ENCODE data around the gene OSBPL1A.

OSBPL1A gene

GRCh38 chr18:24265502-24266064, 132.0 kb downstream of the OSBPL1A start:
- no peak for DNase-seq

DNA sequence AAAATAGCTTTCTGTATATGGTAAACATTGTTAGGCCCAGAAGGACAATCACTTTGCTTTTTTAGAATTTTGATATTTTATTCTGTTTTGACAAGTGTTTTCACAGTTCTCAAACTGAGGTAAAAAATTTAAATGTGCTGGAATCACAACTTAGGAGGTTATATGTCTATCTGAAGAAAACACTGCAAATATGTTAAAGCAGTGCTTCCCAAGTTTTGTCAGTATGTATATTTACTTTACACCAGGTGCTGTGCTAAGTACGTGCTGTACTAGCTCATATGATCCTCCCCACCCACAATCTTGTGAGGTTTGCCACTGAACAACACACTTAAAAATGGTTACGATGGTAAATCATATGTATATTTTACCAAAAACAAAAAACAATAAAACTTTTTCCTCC, 134.6 kb downstream of the OSBPL1A start:
- no peak for DNase-seq

DNA sequence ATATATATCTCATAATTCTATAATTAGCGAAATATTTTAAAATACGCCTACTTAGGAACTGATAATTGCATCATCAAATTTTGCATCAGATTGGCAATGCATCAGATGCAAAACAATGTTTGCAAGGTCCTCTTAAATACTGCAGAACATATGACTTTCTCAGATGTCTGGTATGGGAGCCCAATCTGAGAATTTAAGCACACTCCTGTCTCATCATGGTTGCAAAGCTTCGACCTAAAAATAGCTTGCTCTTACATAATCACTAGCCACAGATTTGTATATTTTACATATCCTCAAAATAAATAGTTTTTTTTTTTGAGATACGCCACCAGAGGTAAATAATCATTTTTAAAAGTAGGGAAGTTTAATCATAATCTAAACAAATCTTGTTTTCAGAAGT, 135.5 kb downstream of the OSBPL1A start:
- no peak for DNase-seq

DNA sequence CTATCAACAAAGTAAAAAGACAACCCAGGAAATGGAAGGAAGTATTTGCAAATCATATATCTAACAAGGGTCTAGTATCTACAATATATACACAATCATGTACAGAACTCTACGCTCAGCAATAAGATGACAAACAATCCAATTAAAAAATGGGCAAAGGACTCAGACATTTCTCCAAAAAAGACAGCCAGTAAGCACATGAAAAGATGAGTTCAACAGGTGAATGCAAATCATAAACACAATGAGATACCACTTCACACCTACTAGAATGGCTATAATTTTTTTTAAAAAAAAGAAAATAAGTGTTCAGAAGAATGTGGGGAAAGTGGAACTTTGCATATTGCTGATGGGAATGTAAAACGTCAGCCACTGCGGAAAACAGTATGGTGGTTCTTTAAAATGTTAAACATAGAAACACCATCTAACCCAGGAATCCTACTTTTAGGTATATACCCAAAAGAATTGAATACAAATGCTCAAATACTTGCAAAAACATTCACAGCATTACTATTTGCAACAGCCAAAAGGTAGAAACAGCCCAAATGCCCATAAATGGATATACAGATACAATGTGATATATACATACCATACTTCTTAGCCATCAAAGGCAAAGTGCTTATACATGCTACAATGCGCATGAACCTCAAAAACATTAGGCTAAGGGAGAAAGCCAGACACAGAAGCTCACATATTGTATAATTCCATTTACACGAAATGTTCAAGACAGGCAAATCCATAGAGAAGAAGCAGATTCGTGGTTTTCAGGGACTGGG, 137.6 kb downstream of the OSBPL1A start:
- no peak for DNase-seq

DNA sequence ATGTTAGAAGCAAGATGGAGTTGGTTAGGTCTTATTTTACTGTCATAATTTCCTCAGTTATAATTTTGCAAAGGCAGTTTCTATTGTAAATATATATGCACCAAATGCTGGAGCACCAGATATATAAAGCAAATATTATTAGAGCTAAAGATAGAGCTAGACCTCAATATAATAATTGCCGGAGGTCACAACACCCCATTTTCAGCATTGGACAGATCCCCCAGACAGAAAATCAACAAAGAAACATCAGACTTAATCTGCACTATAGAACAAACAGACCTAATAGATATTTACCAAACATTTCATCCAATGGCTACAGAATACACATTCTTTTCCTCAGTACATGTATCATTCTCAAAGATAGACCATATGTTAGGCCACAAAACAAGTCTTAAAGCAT, 143.6 kb downstream of the OSBPL1A start:
- DNase-seq = no peak

- DNase-seq = no peak
These were observed 147.9 kb downstream of the OSBPL1A start for GRCh38 chr18:24249716-24250115.

DNA sequence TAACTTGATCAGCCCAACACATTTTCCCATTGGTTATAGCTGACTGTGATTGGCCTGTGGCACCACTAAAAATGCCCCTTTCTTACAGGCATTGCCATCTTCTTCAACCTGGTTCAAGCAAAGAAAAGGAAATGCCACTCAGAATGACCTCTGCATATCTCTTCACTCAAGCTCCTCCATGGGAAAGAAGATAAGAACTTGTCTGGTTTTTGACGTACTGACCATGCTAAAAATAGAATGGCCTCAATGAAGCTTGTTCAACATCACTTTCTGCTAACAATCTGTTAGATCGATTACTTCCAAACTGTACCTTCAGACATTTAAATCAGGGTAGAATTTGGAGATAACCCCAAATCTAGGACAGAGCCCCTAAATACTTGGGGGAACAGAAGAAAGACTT, 149.3 kb downstream of the OSBPL1A start:
- no peak for DNase-seq

DNA sequence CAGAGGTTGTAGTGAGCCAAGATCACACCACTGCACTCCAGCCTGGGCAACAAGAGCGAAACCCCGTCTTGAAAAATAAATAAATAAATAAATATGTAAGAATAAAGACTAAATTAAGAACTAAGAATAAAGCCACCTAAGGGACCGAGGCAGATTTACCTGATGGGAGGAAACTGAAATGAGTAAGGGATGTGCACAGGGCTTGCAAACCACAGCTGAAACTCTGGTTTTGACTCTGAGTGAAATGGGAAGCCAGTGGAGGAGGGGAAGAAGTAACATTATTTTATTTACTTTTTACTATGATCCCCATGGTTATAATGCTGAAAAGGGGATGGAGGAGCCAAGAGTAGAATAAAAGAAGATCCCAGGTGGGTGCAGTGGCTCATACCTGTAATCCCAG, 151.5 kb downstream of the OSBPL1A start:
- DNase-seq = no peak

DNA sequence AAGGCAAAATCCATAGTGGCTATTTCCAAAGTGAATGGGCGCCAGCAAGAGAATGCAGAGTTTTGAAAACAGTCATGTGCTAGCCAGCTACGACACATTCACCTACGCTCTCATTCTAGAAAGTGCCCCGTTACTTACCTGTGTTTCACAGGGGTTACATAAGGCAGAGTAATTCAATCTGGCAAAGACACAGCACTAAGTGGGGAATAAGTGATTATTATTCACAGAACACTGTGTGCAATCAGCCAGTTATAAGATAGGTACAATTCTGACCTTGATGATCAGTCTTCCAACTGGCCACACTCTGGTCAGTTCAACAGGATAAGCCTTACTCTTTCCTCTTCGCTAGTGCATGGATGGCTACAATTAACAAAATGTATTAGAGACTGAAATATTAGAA, 152.9 kb downstream of the OSBPL1A start:
- no peak for DNase-seq

- no peak for DNase-seq
These were observed 153.9 kb downstream of the OSBPL1A start for GRCh38 chr18:24243677-24244076.

- DNase-seq = no peak
These were observed 158.3 kb downstream of the OSBPL1A start for GRCh38 chr18:24239341-24239740.

GRCh38 chr18:24238387-24238786, 159.2 kb downstream of the OSBPL1A start:
- no peak for DNase-seq

DNA sequence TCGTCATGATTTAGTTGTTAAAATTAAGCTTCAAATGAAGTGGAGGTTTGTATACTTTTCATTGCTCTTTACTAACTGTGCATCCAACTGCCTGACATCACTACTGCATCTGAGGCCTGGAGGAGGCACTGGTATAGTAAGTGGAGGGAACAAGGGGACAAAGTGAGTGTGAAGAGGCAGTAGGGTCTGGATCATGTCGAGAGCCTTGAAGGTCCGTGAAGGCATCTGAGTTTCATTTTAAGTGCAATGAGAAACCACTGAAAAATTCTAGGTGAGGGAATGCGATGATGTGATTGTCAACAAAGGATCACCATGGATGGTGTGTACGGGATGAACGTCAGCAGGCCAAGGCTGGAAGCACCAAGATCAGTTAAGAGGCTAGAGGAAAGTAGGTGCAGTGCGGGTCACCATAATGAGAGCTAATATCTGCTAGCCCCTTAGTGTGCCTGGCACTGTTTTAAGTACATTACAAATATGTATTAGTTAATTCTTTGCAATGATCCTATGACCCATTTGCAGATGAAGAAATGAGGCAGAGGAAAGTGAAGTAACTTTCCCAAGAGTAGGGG, 162.7 kb downstream of the OSBPL1A start:
- no peak for DNase-seq

DNA sequence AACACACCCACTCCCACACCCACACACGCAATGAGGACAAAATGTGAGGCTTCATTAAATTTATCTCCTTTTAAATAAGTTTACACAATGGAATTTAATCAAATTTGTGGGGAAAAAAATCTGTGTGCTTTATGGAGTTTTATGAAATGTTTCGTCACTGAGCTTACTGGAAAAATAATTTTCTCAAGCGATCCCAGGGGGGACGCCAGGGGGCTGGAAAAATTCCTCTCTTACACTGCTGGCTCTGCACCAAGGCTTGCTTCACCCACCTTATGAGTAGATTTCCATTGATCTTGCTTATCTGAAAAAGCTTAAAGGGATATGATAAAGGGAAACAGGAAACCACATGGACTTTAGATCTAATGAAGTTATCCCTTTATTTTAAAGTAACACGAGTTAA, 163.3 kb downstream of the OSBPL1A start:
- no peak for DNase-seq

DNA sequence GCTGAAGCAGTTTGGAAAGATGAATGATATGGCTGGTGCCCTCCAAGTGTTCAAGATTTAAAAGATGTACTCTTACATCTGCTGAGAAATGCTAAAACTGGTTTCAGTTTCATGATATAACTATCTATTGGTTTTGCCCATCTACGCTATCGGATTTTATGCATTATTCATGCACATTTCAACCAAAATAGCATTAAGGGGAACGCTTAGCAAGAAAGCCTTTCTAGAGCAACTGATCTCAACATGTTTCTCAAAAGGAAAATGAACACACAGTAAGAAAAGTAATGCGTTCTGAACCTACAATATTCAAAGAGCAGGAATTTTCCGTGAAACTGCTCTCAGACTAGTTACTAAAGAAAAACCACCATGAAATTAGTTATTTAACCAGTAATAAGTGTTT, 164.8 kb downstream of the OSBPL1A start:
- no peak for DNase-seq

DNA sequence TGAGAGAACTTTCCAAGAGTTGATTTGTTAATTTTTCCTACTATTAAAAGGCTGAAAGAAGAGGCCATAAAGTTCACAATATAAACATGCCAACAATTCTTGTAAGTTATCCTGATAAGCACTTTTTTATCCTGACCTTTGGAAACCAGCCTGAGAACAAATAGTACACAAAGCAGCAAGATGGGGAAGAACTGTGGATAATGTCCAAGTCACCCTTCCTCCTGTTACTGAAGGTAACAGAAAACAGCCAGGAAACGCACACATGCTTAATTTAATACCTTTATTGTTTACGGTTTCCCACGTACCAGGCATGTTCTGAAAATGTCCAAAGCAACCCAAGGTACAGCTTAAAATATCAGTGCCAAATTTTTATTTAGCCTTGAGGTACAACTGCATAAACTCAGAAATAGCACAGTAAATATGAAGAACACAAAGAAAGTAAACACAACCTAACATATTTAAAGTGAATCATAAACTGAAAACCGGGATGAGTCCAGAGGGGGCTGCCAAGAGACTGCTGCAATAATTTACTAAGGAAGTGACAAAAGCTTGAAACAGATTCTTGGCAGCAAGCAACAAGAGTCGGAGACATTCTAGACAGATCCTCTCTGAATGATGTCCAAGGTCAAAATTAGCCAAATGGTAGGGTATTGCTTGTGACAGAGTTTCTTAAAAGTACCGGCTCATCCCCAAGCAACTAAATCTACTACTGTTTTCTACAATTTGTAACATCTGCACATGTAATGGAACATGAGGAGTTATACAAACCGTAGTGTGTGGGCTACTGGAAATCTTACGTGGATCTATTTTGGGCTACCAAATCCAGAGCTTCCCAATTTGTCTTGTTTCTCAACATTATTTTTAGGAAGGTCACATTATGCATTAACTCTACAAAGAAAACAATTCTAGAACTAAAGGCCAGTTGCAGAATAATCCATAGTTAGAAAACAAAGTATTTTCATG, 165.6 kb downstream of the OSBPL1A start:
- no peak for DNase-seq

DNA sequence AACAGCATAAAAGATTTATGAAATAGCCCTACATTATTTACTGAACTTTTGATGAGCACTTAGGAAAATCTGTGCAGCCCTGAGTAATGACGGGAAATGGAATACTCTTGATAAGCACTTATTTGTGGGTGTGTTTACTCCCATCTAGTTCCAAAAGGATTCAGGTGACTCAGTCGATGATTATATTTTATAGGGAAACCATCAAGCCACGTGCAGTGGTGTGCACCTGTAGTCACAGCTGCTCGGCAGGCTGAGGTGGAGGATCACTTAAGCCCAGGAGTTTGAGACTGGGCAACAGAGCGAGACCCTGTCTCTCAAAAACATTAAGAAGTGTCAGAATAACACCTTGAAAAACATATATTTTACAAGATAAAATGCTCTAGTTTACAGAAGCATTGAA, 166.9 kb downstream of the OSBPL1A start:
- DNase-seq = no peak

- DNase-seq = no peak
These were observed 169.0 kb downstream of the OSBPL1A start for GRCh38 chr18:24228667-24229041.

- DNase-seq = no peak
These were observed 169.5 kb downstream of the OSBPL1A start for GRCh38 chr18:24227977-24228666.

DNA sequence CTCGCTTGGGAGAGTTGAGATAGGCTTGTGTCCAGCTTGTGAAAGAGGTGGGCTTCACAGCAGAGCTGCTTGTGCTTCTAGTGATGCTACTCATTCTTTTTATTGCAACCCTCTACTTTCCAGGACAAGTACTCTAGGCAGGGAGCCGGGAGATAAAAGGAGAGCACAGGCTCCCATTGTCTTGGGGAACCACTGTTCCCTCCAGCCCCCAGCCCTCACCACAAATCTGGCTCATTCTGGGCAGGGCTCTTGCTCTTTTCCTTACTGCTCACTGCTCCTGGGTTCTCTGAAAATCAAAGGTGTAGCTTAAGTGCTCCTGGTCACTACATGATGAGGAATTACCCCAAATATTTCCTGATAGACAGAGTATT, 177.3 kb downstream of the OSBPL1A start:
- DNase-seq = no peak

- DNase-seq = no peak
These were observed 177.9 kb downstream of the OSBPL1A start for GRCh38 chr18:24219561-24220317.

GRCh38 chr18:24214913-24215312, 182.7 kb downstream of the OSBPL1A start:
- DNase-seq = no peak

Measured in activated CD4-positive, alpha-beta T cell treated with anti-CD3 and anti-CD28 coated beads, Interleukin-2, amount 50 U/mL, for 4 hours (primary cell).